IMR-90 (cell line): ENCODE measurements around the gene DLGAP4.

Source experiments
- BHLHE40 ChIP-seq: fragments of 150-350 bp; IDR thresholded peaks from 2 replicates; pipeline ENCODE4 v1.6.1; 2016; ENCODE audit warnings: mild to moderate bottlenecking, low read depth, low read length
- CEBPB ChIP-seq: IDR thresholded peaks from 2 replicates; pipeline ENCODE4 v1.6.1; 2012; ENCODE audit warnings: low read depth, low read length, improper control_type of control experiment
- CHD1 ChIP-seq: IDR thresholded peaks from 2 replicates; pipeline ENCODE4 v1.6.1; 2012; ENCODE audit warnings: low read depth, low read length, improper control_type of control experiment
- MAZ ChIP-seq: IDR thresholded peaks from 2 replicates; pipeline ENCODE4 v1.6.1; 2012; ENCODE audit warnings: low read depth, mild to moderate bottlenecking, low read length, improper control_type of control experiment, moderate library complexity, borderline replicate concordance
- POLR2A ChIP-seq: IDR thresholded peaks from 2 replicates; pipeline ENCODE4 v1.6.1; 2012; ENCODE audit warnings: mild to moderate bottlenecking, low read depth, low read length
- RFX5 ChIP-seq: IDR thresholded peaks from 2 replicates; pipeline ENCODE4 v1.8.0; 2012; ENCODE audit warnings: low read depth, mild to moderate bottlenecking, low read length, moderate library complexity
- SMC3 ChIP-seq: fragments of 150-350 bp; IDR thresholded peaks from 2 replicates; pipeline ENCODE4 v1.6.1; 2016; ENCODE audit warnings: low read depth, mild to moderate bottlenecking, antibody characterized with exemption, low read length, moderate library complexity
- TF ChIP-seq, protein P1 (sequence below): conservative IDR thresholded peaks from 2 replicates; pipeline ENCODE4 v1.5.1; 2012; ENCODE audit warnings: mild to moderate bottlenecking, low read depth, low read length, improper control_type of control experiment
- TF ChIP-seq, protein P2 (sequence below): fragments of 150-350 bp; IDR thresholded peaks from 2 replicates; pipeline ENCODE4 v1.6.1; 2017; ENCODE audit warnings: mild to moderate bottlenecking, antibody characterized with exemption, low read length, low read depth
- TF ChIP-seq, protein P3 (sequence below): fragments of 150-350 bp; IDR thresholded peaks from 2 replicates; pipeline ENCODE4 v1.6.1; 2016; ENCODE audit warnings: low read depth, mild to moderate bottlenecking, low read length, moderate library complexity, borderline replicate concordance

- TF ChIP-seq, protein P1, sequence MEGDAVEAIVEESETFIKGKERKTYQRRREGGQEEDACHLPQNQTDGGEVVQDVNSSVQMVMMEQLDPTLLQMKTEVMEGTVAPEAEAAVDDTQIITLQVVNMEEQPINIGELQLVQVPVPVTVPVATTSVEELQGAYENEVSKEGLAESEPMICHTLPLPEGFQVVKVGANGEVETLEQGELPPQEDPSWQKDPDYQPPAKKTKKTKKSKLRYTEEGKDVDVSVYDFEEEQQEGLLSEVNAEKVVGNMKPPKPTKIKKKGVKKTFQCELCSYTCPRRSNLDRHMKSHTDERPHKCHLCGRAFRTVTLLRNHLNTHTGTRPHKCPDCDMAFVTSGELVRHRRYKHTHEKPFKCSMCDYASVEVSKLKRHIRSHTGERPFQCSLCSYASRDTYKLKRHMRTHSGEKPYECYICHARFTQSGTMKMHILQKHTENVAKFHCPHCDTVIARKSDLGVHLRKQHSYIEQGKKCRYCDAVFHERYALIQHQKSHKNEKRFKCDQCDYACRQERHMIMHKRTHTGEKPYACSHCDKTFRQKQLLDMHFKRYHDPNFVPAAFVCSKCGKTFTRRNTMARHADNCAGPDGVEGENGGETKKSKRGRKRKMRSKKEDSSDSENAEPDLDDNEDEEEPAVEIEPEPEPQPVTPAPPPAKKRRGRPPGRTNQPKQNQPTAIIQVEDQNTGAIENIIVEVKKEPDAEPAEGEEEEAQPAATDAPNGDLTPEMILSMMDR = no peak
- TF ChIP-seq CEBPB (no peak), MAZ (no peak), POLR2A (no peak), SMC3 (no peak), RFX5 (no peak), CHD1 (no peak), BHLHE40 (no peak)
- TF ChIP-seq, protein P2, sequence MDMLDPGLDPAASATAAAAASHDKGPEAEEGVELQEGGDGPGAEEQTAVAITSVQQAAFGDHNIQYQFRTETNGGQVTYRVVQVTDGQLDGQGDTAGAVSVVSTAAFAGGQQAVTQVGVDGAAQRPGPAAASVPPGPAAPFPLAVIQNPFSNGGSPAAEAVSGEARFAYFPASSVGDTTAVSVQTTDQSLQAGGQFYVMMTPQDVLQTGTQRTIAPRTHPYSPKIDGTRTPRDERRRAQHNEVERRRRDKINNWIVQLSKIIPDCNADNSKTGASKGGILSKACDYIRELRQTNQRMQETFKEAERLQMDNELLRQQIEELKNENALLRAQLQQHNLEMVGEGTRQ = no peak
- TF ChIP-seq, protein P3, sequence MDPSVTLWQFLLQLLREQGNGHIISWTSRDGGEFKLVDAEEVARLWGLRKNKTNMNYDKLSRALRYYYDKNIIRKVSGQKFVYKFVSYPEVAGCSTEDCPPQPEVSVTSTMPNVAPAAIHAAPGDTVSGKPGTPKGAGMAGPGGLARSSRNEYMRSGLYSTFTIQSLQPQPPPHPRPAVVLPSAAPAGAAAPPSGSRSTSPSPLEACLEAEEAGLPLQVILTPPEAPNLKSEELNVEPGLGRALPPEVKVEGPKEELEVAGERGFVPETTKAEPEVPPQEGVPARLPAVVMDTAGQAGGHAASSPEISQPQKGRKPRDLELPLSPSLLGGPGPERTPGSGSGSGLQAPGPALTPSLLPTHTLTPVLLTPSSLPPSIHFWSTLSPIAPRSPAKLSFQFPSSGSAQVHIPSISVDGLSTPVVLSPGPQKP = no peak
Observed at GRCh38 chr20:36374995-36375394, 68.9 kb downstream of the DLGAP4 start.
